Anterior cingulate cortex (tissue), 58 donors: ENCODE results near the gene CRACDL.

Experiments used
- DNase-seq, 58 donors: peaks; one replicate each; lab custom pipeline; 2025; lab: John Stamatoyannopoulos, UW

Gene CRACDL

DNA sequence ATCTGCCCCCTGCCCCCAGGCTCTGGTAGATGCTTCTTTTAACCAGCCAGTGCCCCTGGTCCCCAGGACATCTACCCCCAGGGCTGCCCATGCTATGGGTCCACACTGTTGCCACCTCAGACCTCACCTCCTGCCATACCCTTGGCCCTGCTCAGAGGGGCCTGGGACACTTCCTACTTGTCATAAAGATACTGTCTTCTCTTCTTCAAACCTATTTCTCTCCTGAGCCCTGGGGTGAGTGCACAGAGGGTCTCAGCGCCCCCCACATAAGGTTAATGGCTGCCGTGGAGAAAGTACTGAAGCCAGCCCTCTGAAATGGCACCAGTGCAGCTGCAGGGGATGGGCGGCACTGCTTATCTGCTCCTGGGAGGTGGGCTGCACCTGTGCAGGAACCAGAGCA, 127.5 kb downstream of the CRACDL start:
- DNase-seq = no peak

DNA sequence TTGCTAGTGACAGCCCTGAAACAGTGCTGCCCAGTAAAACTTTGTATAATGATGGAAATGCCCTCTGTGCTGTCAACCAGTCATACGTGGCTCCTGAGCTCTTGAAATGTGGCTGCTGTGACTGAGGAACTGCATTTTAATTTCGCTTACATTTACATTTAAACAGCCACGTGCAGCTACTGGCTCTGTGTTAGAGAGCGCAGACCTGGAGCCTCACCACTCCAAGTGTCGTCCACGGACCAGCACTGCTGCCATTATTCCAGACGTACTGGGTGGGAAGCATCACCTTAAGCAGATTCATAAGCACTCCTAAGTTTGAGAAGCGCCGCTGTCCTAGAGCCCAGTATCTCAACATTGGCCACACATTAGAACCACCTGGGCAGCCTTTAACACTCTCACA, 128.1 kb downstream of the CRACDL start:
- DNase-seq = no peak

DNA sequence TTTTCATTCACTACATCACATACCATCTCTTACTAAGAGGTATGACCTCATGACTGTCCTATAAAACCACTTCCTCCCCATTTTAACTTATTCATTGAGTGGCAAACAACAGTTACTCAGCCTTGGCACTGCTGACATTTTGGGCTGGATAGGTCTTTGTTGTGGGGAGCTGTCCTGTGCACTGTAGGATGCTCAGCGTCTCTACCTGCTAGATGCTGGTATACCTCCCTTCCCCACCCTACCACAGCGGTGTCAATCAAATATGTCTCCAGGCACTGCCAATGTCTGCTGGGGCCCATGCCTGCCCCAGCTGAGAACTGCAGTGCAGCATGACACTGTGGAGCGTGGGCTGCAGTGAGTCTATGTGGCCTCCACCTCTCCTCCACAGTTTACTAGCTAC, 128.8 kb downstream of the CRACDL start:
- DNase-seq = no peak

DNA sequence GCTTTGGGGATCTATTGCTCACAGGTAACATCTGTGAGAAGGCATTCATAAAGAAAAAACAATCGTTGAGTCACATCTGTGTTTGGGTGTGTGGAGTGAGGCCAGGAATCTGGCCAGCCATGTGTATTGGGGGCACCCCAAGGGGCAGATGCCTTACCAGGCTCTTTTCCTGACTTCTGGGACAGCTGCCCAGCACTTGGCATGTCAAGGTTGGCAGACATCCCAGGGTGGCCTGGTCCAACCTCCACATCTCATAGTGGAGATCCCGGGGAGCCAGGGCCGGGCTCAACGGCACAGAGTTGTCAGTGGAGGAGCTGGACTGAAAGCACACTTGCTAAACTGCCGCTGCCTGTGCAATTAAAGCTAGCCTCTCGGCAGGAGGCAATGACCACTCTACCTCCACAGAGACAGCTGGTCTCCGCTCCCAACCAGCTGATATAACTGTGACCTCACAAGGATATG, 129.8 kb downstream of the CRACDL start:
- DNase-seq = peak in 46 of 58 donors; percentile 19 to 84 (median 49)

DNA sequence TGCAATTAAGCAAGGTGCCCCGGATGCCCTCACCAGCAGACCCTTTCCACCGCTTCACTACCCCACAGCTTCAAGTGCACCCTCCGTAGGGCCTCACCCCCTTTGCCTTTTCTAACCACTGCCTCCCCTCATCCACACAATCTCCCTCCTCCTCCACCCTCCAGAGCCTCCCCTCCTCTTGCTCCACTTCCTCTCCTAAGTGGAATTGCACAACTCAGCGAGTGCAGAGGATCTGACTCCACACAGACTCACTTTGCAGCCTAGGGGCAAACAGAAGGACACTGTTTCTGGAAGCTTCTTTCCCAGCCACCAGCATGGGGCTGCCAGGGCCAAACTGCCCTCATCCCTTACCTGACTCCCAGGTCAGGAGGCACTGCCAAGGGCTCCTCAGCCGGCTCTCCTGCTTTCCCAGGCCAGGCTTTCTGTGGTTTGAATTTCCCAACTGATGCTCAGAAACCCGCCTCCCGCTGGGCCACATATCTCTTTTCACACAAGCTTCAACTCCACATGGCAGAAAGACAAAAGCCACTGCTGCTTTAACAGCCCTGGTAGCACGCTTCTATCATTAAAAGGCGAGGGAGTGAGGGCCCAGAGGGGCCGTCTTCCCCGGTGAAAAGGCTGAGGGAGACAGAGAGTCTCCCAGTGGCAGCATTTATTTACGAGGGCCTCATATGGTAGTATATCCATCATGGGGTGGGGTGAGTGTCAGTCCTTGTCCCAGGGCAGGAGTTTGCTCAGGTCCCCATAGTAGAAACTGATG, 130.4 kb downstream of the CRACDL start:
- DNase-seq = peak in 3 of 58 donors; percentile 6 to 24 (median 14)

DNA sequence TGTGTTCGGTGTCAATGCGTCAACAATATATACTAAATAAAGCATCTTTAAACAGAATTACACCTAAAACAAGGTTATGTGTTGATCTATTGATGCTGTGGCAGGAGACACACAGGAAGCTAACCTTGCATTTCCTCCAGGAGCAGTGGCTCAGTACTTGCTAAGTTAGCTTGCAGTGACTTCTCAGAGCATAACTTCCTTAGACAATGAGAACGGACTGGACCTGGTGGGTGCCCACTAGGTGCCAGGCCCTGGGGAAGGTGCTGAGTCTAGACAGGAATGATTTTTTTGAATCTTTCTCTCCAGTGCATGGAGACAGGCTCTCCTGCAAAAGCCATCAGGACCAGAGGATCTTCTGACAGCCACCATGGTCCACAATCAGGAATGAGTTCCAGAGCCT, 131.3 kb downstream of the CRACDL start:
- no peak for DNase-seq

DNA sequence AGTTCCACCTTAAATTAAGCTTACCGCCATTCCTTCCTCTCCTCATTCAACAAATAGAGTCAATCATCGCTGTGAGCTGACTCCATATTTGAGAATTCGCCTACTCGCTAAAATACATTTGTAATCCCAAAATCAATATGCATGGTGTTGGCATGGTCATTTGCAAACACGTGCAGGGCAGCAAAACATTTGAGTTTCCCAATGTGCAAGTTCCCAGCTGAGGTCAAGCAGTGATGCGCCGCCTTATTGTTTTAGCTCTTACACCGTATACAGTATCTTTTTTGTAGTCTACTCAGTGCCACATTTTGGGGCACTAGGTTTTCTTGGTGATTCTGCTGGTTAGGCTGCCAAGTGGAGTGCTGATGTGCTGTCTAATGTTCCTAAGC, 131.8 kb downstream of the CRACDL start:
- no peak for DNase-seq

DNA sequence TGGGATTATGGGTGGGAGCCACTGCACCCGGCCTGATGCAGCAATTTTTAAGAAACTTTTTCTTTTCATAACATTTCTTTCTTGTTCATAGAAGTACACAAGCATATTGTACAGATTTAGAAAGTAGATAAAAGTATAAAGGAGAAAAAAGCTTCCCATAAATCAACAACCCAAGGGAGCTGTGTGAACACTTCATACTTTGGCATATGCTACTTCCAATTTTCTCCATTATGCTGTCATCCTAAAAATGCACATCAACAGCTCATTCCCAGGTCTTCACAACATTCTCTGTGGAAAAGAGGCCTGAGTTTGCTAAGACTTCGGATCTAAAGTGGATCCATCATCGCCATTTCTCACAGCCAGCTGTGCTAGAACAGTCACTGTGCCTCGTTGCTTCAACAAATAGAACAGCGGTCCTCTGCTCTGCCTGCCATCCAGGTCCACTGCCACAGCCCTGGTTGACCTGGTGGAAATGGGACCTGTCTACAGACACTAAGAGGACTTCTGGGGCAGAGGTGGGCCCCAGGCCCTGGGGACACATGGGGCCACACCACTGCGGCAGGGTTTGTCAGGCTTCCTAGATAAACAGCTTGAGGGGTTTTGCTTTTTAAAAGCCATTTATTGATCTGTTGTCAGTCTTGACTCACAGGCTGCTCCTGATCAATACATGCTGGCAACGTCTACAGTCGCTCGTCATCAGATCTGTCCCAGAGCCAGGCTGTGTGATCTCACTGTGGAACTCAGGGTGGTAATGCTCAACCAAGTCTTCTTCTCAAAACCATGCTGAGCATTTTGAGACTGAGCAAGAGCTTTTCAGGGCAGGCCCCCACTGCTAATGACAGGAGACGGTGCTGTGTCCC, 132.4 kb downstream of the CRACDL start:
- no peak for DNase-seq

DNA sequence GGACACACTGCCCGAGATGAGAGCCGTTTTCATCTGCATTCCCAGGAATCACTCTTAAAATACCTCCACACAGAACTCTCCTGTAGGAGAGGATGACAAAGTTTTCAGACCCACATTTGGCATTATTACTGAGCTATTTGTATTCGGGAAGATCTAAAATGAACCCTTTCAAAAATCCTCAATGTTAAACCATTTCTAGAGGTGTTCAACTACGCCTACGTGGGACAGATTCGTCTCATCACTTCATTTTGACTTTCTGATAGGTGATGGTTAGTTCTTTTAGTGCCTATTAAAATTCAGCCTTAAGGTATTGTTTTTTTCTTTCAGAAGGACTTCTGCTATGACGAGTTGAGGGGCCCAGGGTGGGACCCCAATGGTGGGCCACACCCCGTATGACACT, 133.7 kb downstream of the CRACDL start:
- no peak for DNase-seq

DNA sequence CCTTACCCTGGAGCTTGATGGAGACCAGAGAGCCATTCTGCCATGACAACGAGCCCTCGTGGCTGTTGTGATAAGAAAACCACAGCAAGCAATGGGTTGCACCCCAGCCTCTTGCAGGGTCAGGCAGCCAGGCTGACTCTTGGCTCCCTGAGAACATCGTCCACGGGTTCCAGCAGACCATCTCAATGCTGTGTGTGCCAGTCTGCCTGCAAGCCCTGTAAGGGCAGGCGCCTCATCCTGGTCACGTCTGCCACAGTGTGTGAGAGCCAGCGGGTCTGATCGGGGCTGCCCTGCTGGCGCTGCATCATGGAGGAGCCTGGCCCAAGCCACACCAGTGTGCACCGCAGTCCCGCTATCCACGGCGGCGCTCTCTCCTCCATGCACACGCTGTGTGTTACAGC, 134.1 kb downstream of the CRACDL start:
- DNase-seq = no peak

DNA sequence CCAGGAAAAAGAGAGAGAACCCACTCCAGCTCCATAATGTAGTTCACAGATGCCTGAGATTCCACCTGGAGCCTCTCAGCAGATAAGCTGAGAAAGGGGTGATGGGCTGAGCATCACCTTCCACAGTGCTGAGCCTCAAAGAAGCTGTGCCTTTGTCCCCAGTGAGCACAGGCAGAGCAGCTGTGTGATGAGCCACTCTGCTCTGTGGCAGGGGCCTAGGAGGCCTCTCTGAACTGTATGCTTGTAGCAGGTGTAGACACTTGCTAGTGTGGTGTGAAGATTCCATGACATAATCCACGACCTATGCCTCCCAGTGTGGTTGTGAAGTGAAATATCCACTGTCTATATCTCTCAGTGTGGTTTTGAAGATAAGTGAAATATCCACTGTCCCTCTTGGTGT, 134.7 kb downstream of the CRACDL start:
- DNase-seq = no peak

DNA sequence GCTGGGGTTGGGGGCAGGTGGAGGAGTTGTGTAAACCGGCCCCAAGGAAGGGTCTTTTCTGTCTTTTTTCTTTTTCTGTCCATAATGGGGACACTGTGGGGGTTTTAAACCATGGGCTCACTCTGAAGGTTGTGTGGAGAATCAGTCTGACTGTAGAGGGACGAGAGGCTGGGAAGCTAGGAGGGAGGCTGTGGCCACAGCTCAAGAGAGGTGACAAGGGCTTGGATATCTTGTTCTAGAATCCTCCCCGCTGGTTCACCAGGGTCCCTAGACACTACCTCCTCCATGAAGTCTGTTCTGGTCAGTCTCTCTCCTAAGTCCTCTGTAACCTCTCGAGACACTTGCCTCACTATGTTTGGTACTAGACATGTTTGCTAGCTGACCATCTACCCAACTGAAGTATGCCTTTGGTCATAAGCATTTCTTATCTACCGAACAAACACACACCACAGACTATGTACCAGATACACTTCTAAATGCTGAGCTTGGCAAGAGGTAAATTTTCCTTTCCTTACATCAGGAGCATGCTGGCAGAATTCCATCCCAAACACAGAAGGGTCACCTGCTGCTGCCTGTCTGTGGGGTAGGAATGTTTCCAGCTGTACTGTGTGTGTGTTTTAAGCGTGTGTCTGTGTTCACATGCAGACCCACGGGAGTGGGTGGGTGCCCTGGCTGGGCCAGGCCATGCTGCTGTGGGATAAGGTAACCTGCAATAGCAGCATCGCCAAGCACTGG, 135.5 kb downstream of the CRACDL start:
- no peak for DNase-seq

DNA sequence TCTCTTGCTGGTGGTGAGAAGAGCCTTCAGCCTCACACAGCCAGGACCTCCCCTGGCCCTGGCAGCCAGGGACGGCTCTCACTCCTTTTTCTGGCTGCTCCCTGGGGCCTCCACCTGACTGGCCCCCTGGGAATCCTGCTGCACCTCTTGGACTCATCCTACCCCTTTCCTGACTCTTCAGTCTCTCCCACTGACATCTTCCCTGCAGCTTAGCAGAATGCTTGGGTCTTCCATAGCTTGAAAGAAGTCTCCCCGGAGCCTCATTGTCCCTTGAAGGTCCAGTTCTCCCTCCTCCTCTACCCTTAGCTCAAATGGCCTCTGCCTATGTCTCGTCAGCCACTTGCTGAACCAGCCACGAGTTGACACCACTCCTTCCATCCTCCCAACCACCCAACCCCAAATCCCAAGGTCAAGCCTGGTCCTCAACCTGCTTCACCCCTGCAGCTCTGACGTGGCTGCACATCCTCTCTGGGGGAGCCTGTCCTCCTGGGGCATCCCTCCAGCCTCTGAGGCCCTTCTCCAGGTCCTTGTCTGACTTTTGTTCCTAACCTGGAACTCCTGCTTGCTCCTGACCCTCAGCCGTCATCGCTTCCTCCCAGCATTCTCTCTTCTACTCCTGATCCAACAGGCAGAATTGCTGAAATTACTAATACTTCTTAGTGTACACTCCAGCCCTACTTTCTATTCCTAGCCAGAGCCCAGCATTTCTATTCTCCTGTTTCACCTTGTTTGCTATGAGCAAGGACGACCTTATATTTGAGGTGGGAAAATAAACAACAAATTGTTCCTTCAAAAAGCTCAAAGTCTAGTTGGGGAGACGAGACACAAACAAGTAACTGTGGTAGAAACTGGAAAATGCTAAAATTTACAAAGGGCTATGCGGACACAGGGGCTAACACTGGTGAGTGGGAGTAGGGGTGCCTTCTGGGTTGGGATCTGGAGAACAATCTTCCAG, 136.4 kb downstream of the CRACDL start:
- no peak for DNase-seq

DNA sequence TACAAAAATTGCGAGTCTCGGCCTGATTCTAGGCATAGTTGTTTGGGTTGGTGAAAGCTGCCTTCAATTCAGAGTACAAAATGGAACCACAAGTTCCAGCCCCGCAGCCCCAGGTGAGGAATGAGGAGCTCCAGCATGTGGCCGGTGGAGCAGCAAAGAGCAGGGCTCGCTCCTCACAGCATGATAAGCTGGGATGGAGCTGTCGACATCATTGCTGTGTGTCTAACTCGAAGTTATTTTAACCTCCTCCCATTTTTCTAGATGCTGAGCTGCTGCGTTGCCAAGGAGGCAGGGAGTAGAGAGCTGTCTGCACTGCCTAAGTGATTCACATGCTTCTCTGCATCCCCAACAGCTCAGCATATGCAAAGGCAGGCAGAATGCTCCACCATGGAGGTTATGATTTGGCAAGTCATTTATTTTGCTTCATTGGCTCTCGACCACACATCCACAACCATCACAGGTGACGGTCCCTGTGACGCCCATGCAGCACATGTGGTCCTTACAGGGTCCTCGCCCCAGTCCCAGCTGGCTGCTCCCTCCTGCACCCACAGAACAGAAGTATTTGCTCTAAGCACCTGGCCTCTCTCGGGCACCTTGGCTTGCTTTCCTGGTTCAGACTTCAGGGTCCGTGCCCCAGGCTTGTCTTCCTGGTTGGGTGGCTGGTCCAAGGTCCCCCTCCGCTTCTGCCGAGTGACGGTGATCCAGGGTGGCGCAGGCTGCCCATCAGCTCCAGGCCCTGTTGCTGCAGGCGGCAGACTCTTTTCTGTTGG, 139.1 kb downstream of the CRACDL start:
- DNase-seq = peak in 16 of 58 donors; percentile 10 to 62 (median 37)

DNA sequence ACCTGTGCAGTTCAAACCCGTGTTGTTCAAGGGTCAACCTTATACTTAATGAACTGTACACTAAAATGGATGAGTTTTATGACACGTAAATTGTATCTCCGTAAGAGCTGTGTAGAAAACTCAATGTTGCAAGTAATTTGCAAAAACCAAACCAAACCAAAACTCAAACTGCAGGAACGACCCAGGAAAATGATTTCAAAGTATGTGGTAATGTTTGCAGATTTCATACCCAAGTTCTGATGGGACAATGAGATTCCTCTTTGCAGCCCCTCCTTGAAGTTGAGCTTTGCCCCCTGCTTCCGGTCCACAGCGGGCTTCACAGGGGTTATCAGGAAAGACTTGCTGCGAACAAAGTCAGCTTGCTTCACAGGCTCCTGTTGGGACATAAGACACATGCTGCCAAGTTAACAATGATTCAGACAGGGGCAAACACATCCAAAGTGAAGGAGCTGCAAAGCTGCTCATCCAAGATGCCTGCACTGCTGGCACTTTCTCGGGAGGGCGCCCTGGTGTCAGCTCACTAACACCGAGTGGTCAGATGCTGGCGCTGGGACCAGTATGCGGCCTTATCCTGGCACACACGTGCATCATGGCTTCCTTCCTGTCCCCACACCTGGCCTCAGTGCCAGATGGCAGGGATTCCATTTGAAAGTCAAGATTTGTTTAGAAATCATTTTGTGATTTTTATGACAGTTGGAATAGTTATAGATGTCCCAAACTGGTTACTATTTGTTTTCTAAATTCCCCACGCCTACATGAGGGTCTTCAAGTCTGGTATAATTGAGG, 139.9 kb downstream of the CRACDL start:
- no peak for DNase-seq

DNA sequence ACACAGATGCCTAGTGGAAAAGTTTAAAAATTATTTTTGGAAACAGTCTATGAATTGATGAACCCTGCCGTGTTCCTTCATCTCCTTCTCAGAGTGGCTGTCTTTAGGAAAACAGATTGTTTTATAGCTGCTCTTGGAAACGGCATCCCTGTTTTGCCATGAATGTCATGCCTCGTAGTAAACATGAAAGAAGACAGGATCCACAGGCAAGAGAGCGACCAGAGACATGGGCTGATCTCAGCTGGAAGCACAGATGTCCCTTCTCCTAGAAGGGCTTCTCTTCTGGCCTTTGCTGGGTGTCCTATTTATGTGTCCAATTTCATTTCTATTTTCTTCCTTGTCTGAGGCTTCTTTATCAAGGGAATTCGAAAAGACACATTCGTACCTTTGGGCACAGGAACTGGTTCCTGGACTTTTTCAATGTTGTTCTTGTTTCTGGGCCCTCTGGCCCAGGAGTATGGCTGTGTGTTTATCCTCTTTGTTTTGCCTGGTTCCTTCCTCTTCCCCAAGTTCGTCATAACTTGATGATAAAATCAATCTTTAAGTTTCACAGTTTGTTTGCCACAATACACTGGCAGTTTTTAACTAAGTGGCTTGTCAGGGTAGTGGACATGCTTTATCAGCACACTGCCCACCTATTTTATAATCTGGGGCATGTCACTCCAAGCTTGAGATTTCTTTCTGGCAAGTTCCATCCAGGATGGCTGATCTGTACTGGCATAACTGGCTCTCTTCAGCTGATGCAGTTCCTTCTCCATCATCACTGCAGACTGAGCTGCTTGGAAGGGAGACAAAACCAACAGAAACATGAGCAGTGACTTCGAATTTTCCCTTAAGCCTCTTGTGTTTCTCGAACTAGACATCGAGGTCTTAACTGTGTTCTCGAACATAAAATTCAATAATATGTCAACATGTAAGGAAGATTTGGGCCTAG, 141.9 kb downstream of the CRACDL start:
- DNase-seq = no peak

DNA sequence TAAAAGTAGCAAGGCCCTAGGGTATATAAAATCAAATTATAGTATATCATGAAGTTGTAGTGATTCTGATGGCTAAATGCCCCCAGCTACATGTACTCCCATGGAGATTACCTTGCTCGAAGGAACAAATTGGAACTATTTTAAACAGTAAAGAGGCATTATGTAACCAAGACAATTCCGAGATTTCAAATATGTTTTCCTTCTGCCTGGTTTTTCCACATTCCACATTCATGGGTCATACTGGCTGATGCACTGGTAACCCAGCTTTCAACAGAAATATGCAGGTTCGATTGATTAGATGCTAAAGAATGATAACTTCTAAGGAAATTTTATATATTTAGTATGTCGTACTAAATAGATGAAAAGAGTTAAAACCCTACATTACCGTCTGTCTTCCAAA, 142.8 kb downstream of the CRACDL start:
- no peak for DNase-seq
